Liver (tissue), 9 donors: ENCODE data around the gene MTRF1. TPM values are rescaled to one million over a fixed set of nuclear protein-coding genes. Genes with fewer than 3 reads are reported as not detected.

Experiments
- DNase-seq: peaks from one replicate; pipeline ENCODE4 v3.0.0-alpha.2; 2017; ENCODE audit warnings: low spot score
- H3K27ac ChIP-seq, 2 donors: one replicate each; pipeline ENCODE4 v1.7.0; 2013; ENCODE audit warnings: inconsistent platforms in 2 of 2, low read length in 2 of 2, control low read depth in 1 of 2, low read depth in 1 of 2, mild to moderate bottlenecking in 1 of 2
- H3K27me3 ChIP-seq, 4 donors: one replicate each; pipeline versions ENCODE4 v1.6.1 to v1.7.0; 2013; ENCODE audit warnings: low read length in 3 of 4, inconsistent platforms in 1 of 4, mild to moderate bottlenecking in 1 of 4, moderate library complexity in 1 of 4; ENCODE audit not compliant: control insufficient read depth in 4 of 4, insufficient read depth in 4 of 4
- H3K36me3 ChIP-seq, 4 donors: one replicate each; pipeline versions ENCODE4 v1.6.1 to v1.7.0; 2013; ENCODE audit warnings: low read length in 3 of 4, mild to moderate bottlenecking in 3 of 4, low read depth in 1 of 4, moderate library complexity in 1 of 4; ENCODE audit not compliant: control insufficient read depth in 4 of 4, insufficient read depth in 3 of 4
- H3K4me1 ChIP-seq, 4 donors: one replicate each; pipeline versions ENCODE4 v1.6.1 to v1.7.0; 2013; ENCODE audit warnings: low read length in 3 of 4, mild to moderate bottlenecking in 3 of 4, moderate library complexity in 1 of 4; ENCODE audit not compliant: control insufficient read depth in 4 of 4, insufficient read depth in 4 of 4
- H3K4me3 ChIP-seq, 3 donors: one replicate each; pipeline versions ENCODE4 v1.6.1 to v1.7.0; 2013; ENCODE audit warnings: low read length in 3 of 3, control low read depth in 1 of 3, low read depth in 1 of 3, mild to moderate bottlenecking in 1 of 3
- H3K9ac ChIP-seq, 2 donors: one replicate each; pipeline ENCODE4 v1.7.0; 2013; ENCODE audit warnings: low read length in 2 of 2, mild to moderate bottlenecking in 2 of 2, moderate library complexity in 2 of 2, control low read depth in 1 of 2, low read depth in 1 of 2
- H3K9me3 ChIP-seq, 4 donors: one replicate each; pipeline versions ENCODE4 v1.6.1 to v1.7.0; 2013; ENCODE audit warnings: low read length in 3 of 4; ENCODE audit not compliant: control insufficient read depth in 4 of 4
- EGR1 ChIP-seq, 2 donors: IDR thresholded peaks; 2 replicates each; pipeline ENCODE4 v1.6.1; 2016 to 2018; ENCODE audit warnings: antibody characterized with exemption in 2 of 2, low read depth in 2 of 2
- FOXA1 ChIP-seq: IDR thresholded peaks from 2 replicates; pipeline ENCODE4 v1.6.1; 2016; ENCODE audit warnings: antibody characterized with exemption
- GABPA ChIP-seq, 2 donors: IDR thresholded peaks in 1 of 2; conservative IDR thresholded peaks in 1 of 2; 2 replicates each; pipeline ENCODE4 v1.6.1; 2016; ENCODE audit warnings: antibody characterized with exemption in 2 of 2, mild to moderate bottlenecking in 1 of 2, moderate library complexity in 1 of 2
- HNF4A ChIP-seq, 2 donors: conservative IDR thresholded peaks; 2 replicates each; pipeline ENCODE4 v1.6.1; 2016; ENCODE audit warnings: antibody characterized with exemption in 2 of 2, mild to moderate bottlenecking in 2 of 2
- JUND ChIP-seq, 2 donors: IDR thresholded peaks; 2 replicates each; pipeline ENCODE4 v1.6.1; 2016; ENCODE audit warnings: antibody characterized with exemption in 2 of 2
- NR2F2 ChIP-seq: IDR thresholded peaks from 2 replicates; pipeline ENCODE4 v1.6.1; 2016; ENCODE audit warnings: antibody characterized with exemption
- RAD21 ChIP-seq, 2 donors: IDR thresholded peaks; 2 replicates each; pipeline ENCODE4 v1.6.1; 2016; ENCODE audit warnings: antibody characterized with exemption in 2 of 2, mild to moderate bottlenecking in 2 of 2
- RXRA ChIP-seq, 2 donors: IDR thresholded peaks; 2 replicates each; pipeline ENCODE4 v1.6.1; 2017 to 2018; ENCODE audit warnings: antibody characterized with exemption in 2 of 2, mild to moderate bottlenecking in 1 of 2
- SP1 ChIP-seq: IDR thresholded peaks from 2 replicates; pipeline ENCODE4 v1.6.1; 2018; ENCODE audit warnings: antibody characterized with exemption, mild to moderate bottlenecking
- TAF1 ChIP-seq: conservative IDR thresholded peaks from 2 replicates; pipeline ENCODE4 v1.6.1; 2016; ENCODE audit warnings: antibody characterized with exemption, mild to moderate bottlenecking
- YY1 ChIP-seq: IDR thresholded peaks from 2 replicates; pipeline ENCODE4 v1.6.1; 2016; ENCODE audit warnings: antibody characterized with exemption, mild to moderate bottlenecking
- WGBS: extraction: QIAGEN DNeasy Blood & Tissue Kit; methylation state at CpG from one replicate; pipeline ENCODE4 v1.1.7; 2013; 5-methylcytosine and 5-hydroxymethylcytosine counted together
- polyA plus RNA-seq, 2 donors: library from polyadenylated mRNA; stranded (reverse) in 1 of 2; unstranded in 1 of 2; fragments of 200-250 nt in 1 of 2; fragments of >200 nt in 1 of 2; fragmentation: Nextera tagmentation in 1 of 2; extraction: Ambion mirVana in 1 of 2; gene quantifications; one replicate each; pipeline versions ENCODE4 v1.2.1 to v1.2.3, GENCODE V29; 2013 to 2015
- total RNA-seq, 2 donors: library from RNA; depleted of rRNA; stranded (reverse); fragments of >200 nt; gene quantifications; one replicate each; pipeline ENCODE4 v1.2.3, GENCODE V29; 2014
- TF ChIP-seq, protein P1 (sequence below): IDR thresholded peaks from 2 replicates; pipeline ENCODE4 v1.6.1; 2016; ENCODE audit warnings: antibody characterized with exemption
- TF ChIP-seq, protein P2 (sequence below): fragments of 150-350 bp; IDR thresholded peaks from 2 replicates; pipeline ENCODE4 v1.5.1; 2017; ENCODE audit warnings: improper control_type of control experiment, low read depth, low read length; ENCODE audit not compliant: missing input control
- TF ChIP-seq, protein P3 (sequence below): IDR thresholded peaks from 2 replicates; pipeline ENCODE4 v1.6.1; 2016; ENCODE audit warnings: antibody characterized with exemption
- TF ChIP-seq, protein P4 (sequence below): IDR thresholded peaks from 2 replicates; pipeline ENCODE4 v1.6.1; 2016; ENCODE audit warnings: antibody characterized with exemption, mild to moderate bottlenecking
- TF ChIP-seq, protein P5 (sequence below): IDR thresholded peaks from 2 replicates; pipeline ENCODE4 v1.6.1; 2016; ENCODE audit warnings: antibody characterized with exemption
- donor health status: healthy.
- donor health status: healthy.
- donor health status: healthy.
- donor health status: healthy.
- donor health status: healthy.

The MTRF1 gene
- total and polyA plus RNA-seq, 4 donors = 4.9 to 11.0 (median 9.9) TPM

DNA sequence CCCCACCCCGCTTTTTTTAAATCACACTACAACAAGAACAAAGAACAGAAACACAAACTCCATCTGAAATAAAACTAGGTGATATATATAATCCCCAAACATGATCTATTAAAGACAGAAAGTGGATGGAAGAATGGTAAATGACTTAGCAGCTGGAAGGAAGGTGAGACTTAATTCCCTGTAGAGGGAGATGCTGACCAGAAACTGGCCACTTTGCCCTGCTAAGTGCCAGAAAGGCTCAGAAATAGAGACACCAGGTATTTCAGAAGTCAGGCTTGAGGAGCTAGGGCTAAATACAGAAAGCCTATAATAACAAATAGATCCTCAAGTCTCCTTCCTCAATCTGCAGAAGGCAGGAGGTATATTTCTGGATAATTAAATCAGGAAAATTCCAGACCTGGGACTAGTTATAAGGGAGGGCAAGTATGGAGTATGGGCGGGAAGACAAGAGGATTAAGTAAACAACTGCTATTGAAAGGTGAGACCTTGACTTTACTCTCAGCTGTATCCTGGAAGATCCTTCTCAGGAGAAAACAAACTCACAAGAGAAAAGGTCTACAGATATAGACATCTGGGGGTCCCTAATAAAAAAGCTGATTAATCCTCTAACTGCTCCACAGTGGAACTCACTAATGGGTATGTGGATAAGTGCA, 32.2 kb downstream of the MTRF1 start:
- no peak overlapping the region for H3K4me3 ChIP-seq
- H3K4me1 ChIP-seq = peaks cover 1 to 9% (median 7%) of the 10 kb centered on the region in 4 donors
- no peak overlapping the region for H3K9ac ChIP-seq
- peaks cover 3 to 8% (median 5%) of the 10 kb centered on the region in 4 donors for H3K36me3 ChIP-seq
- no peaks in the 10 kb centered on the region for H3K9me3 ChIP-seq
- TF ChIP-seq, protein P1, sequence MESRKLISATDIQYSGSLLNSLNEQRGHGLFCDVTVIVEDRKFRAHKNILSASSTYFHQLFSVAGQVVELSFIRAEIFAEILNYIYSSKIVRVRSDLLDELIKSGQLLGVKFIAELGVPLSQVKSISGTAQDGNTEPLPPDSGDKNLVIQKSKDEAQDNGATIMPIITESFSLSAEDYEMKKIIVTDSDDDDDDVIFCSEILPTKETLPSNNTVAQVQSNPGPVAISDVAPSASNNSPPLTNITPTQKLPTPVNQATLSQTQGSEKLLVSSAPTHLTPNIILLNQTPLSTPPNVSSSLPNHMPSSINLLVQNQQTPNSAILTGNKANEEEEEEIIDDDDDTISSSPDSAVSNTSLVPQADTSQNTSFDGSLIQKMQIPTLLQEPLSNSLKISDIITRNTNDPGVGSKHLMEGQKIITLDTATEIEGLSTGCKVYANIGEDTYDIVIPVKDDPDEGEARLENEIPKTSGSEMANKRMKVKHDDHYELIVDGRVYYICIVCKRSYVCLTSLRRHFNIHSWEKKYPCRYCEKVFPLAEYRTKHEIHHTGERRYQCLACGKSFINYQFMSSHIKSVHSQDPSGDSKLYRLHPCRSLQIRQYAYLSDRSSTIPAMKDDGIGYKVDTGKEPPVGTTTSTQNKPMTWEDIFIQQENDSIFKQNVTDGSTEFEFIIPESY = no peak
- TF ChIP-seq NR2F2 (no peak), SP1 (no peak), TAF1 (no peak), HNF4A (conservative IDR thresholded peaks at IDR 0.05) (no peak), FOXA1 (no peak), RXRA (IDR thresholded peaks at IDR 0.05) (no peak), JUND (IDR thresholded peaks at IDR 0.05) (no peak), RAD21 (IDR thresholded peaks at IDR 0.05) (no peak), GABPA (IDR thresholded peaks at IDR 0.05 in 1 of 2, conservative IDR thresholded peaks at IDR 0.05 in 1 of 2) (no peak), EGR1 (IDR thresholded peaks at IDR 0.05; ENCODE audit: low read depth in 2 of 2) (no peak), YY1 (no peak)
- TF ChIP-seq, protein P2, sequence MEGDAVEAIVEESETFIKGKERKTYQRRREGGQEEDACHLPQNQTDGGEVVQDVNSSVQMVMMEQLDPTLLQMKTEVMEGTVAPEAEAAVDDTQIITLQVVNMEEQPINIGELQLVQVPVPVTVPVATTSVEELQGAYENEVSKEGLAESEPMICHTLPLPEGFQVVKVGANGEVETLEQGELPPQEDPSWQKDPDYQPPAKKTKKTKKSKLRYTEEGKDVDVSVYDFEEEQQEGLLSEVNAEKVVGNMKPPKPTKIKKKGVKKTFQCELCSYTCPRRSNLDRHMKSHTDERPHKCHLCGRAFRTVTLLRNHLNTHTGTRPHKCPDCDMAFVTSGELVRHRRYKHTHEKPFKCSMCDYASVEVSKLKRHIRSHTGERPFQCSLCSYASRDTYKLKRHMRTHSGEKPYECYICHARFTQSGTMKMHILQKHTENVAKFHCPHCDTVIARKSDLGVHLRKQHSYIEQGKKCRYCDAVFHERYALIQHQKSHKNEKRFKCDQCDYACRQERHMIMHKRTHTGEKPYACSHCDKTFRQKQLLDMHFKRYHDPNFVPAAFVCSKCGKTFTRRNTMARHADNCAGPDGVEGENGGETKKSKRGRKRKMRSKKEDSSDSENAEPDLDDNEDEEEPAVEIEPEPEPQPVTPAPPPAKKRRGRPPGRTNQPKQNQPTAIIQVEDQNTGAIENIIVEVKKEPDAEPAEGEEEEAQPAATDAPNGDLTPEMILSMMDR = no peak
- TF ChIP-seq, protein P3, sequence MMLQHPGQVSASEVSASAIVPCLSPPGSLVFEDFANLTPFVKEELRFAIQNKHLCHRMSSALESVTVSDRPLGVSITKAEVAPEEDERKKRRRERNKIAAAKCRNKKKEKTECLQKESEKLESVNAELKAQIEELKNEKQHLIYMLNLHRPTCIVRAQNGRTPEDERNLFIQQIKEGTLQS = no peak
- TF ChIP-seq, protein P4, sequence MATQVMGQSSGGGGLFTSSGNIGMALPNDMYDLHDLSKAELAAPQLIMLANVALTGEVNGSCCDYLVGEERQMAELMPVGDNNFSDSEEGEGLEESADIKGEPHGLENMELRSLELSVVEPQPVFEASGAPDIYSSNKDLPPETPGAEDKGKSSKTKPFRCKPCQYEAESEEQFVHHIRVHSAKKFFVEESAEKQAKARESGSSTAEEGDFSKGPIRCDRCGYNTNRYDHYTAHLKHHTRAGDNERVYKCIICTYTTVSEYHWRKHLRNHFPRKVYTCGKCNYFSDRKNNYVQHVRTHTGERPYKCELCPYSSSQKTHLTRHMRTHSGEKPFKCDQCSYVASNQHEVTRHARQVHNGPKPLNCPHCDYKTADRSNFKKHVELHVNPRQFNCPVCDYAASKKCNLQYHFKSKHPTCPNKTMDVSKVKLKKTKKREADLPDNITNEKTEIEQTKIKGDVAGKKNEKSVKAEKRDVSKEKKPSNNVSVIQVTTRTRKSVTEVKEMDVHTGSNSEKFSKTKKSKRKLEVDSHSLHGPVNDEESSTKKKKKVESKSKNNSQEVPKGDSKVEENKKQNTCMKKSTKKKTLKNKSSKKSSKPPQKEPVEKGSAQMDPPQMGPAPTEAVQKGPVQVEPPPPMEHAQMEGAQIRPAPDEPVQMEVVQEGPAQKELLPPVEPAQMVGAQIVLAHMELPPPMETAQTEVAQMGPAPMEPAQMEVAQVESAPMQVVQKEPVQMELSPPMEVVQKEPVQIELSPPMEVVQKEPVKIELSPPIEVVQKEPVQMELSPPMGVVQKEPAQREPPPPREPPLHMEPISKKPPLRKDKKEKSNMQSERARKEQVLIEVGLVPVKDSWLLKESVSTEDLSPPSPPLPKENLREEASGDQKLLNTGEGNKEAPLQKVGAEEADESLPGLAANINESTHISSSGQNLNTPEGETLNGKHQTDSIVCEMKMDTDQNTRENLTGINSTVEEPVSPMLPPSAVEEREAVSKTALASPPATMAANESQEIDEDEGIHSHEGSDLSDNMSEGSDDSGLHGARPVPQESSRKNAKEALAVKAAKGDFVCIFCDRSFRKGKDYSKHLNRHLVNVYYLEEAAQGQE = no peak
- TF ChIP-seq, protein P5, sequence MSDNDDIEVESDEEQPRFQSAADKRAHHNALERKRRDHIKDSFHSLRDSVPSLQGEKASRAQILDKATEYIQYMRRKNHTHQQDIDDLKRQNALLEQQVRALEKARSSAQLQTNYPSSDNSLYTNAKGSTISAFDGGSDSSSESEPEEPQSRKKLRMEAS = no peak
- WGBS = 94% methylated on average over 2 of the region's 2 CpGs
- no peak for DNase-seq
- H3K27ac ChIP-seq = no peak overlapping the region
- no peaks in the 10 kb centered on the region for H3K27me3 ChIP-seq
